HL-60 (cell line): ENCODE measurements around the gene TRIM7.

Experiments
- DNase-seq, 2 experiments: peaks; one replicate each; pipeline ENCODE4 v3.0.0-alpha.2; 2010 to 2020; ENCODE audit warnings: low read depth in 1 of 2, low spot score in 1 of 2
- H3K27ac ChIP-seq: fragments of 250-450 bp; sonication (Bioruptor Pico); replicated peaks from 2 replicates; pipeline ENCODE4 v1.5.1; 2020; ENCODE audit warnings: mild to moderate bottlenecking, moderate library complexity
- H3K27me3 ChIP-seq: fragments of 250-450 bp; sonication (Bioruptor Pico); 2 replicates; pipeline ENCODE4 v1.5.1; 2021; ENCODE audit warnings: mild to moderate bottlenecking, moderate library complexity; ENCODE audit not compliant: insufficient read depth, poor library complexity, severe bottlenecking
- H3K4me3 ChIP-seq: replicated peaks from 2 replicates; pipeline ENCODE4 v1.5.1; 2011; ENCODE audit warnings: mild to moderate bottlenecking, control low read depth, low read length; ENCODE audit not compliant: insufficient read depth
- GABPA ChIP-seq: IDR thresholded peaks from 2 replicates; pipeline ENCODE4 v1.6.1; 2012; ENCODE audit warnings: low read depth
- POLR2AphosphoS5 ChIP-seq: IDR thresholded peaks from 2 replicates; pipeline ENCODE4 v1.6.1; 2012; ENCODE audit warnings: low read depth
- SPI1 ChIP-seq: IDR thresholded peaks from 2 replicates; pipeline ENCODE4 v1.6.1; 2012; ENCODE audit warnings: low read depth, mild to moderate bottlenecking, borderline replicate concordance
- TF ChIP-seq, protein P1 (sequence below): IDR thresholded peaks from 2 replicates; pipeline ENCODE4 v1.6.1; 2012; ENCODE audit warnings: low read depth; ENCODE audit not compliant: insufficient replicate concordance
- TF ChIP-seq, protein P2 (sequence below): IDR thresholded peaks from one replicate; pipeline ENCODE4 v1.5.1; 2011; ENCODE audit warnings: low read length, control low read depth, inconsistent platforms; ENCODE audit not compliant: insufficient read depth

TRIM7 gene

DNA sequence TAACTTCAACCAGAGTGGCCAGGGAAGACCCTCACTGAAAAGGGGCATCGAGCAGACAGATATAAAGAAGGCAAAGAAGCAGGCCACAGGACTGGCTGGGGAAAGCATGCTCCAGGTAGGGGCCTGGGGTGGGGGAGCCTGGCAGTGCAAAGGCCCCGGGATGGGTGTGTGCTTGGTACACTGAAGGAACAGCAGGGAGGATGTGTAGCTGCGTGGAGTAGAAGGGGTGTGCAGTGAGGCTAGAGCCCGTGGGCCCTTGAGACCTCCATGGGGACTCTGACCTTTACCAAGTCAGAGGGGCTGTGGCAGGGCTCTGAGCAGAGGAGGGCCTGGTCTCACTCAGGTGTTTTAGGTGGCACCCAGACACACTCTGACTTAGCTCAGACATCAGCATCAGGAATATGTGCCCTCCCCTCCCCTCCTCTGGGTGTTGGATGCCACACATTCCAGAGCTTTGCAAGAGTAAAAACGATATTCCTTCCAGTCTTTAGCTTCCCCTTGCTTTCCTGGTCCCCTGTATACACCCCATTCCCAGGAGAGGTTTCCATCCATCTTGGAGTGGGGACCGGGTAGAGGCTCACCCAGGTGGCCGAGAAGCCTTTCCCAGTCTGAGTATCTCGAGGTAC is 7.6 kb downstream of the TRIM7 start:
- TF ChIP-seq SPI1 (no peak), POLR2AphosphoS5 (no peak), GABPA (no peak)
- TF ChIP-seq, protein P1, sequence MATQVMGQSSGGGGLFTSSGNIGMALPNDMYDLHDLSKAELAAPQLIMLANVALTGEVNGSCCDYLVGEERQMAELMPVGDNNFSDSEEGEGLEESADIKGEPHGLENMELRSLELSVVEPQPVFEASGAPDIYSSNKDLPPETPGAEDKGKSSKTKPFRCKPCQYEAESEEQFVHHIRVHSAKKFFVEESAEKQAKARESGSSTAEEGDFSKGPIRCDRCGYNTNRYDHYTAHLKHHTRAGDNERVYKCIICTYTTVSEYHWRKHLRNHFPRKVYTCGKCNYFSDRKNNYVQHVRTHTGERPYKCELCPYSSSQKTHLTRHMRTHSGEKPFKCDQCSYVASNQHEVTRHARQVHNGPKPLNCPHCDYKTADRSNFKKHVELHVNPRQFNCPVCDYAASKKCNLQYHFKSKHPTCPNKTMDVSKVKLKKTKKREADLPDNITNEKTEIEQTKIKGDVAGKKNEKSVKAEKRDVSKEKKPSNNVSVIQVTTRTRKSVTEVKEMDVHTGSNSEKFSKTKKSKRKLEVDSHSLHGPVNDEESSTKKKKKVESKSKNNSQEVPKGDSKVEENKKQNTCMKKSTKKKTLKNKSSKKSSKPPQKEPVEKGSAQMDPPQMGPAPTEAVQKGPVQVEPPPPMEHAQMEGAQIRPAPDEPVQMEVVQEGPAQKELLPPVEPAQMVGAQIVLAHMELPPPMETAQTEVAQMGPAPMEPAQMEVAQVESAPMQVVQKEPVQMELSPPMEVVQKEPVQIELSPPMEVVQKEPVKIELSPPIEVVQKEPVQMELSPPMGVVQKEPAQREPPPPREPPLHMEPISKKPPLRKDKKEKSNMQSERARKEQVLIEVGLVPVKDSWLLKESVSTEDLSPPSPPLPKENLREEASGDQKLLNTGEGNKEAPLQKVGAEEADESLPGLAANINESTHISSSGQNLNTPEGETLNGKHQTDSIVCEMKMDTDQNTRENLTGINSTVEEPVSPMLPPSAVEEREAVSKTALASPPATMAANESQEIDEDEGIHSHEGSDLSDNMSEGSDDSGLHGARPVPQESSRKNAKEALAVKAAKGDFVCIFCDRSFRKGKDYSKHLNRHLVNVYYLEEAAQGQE: no peak
- TF ChIP-seq, protein P2, sequence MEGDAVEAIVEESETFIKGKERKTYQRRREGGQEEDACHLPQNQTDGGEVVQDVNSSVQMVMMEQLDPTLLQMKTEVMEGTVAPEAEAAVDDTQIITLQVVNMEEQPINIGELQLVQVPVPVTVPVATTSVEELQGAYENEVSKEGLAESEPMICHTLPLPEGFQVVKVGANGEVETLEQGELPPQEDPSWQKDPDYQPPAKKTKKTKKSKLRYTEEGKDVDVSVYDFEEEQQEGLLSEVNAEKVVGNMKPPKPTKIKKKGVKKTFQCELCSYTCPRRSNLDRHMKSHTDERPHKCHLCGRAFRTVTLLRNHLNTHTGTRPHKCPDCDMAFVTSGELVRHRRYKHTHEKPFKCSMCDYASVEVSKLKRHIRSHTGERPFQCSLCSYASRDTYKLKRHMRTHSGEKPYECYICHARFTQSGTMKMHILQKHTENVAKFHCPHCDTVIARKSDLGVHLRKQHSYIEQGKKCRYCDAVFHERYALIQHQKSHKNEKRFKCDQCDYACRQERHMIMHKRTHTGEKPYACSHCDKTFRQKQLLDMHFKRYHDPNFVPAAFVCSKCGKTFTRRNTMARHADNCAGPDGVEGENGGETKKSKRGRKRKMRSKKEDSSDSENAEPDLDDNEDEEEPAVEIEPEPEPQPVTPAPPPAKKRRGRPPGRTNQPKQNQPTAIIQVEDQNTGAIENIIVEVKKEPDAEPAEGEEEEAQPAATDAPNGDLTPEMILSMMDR: no peak
- Histone ChIP-seq H3K27ac (no peak overlapping the region), H3K4me3 (no peak overlapping the region), H3K27me3 (no peaks in the 10 kb centered on the region)
- no peak for DNase-seq

DNA sequence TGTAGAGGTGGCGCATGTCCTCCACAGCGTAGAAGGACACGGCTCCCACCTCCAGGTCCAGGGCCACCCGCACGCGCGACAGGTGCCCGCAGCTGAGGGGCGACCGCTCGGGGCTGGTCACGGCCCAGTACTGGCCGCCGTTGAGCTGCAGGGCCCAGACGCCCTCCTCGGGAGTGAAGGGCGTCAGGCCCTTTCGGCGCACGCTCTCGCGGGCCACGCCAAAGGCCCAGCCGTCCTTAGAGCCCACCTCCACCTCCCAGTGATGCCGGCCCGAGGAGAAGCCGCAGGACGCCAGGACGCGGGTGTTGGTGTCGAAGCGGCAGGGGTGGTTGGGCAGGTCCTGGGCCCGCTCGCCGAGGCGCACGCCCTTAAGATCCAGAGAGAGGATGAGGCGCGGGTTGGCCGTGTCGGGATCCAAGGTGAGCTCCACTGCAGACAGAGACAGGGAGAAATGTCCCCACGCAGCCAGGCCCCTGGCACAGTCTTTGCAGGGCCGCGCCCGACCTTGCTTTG is 9.7 kb downstream of the TRIM7 start:
- TF ChIP-seq SPI1 (no peak), GABPA (no peak), POLR2AphosphoS5 (no peak)
- TF ChIP-seq, protein P1: no peak
- TF ChIP-seq, protein P2: no peak
- Histone ChIP-seq H3K27ac (no peak overlapping the region), H3K4me3 (no peak overlapping the region), H3K27me3 (no peaks in the 10 kb centered on the region)
- DNase-seq: no peak

DNA sequence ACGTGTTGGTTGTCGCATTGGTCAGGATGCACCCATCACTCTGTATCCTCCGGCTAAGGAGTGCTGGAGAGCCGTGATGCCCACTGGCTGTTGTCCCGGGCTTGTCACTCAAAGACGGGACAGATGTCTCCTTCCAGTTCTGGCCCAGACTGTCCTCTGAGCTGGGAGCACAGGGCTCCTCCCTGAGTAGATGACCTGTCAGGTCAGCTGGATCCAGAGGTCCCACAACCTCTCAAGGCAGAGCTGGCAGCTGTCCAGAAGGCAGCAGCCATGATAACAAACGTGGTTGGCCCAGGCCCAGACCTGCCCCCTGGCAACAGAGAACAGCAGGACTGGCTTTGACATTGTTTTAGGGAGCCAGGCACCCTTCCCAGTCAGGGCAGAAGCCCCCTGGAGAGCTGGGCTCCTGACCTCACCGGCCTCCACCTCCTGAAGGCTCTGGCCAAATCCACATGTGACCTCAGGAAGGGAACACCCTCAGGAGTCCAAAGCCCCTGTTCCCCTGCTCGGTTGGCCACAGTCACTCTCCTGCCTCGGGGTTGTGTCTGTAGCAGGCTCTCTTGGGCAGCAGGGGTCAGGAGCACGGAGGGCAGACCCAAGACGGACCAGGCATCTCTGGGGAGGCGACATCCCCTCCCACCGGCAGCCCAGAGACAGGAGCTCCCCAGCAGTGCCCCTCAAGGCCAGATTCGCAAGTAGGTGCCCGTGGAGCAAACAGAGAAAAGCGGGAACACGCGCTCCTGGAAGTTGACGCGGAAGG is 10.3 kb downstream of the TRIM7 start:
- Histone ChIP-seq H3K4me3 (no peak overlapping the region), H3K27ac (no peak overlapping the region), H3K27me3 (no peaks in the 10 kb centered on the region)
- TF ChIP-seq, protein P2: no peak
- TF ChIP-seq SPI1 (no peak), GABPA (no peak), POLR2AphosphoS5 (no peak)
- TF ChIP-seq, protein P1: no peak
- no peak for DNase-seq
